ENCODE data around the gene DHDDS. TPM values are rescaled to one million over a fixed set of nuclear protein-coding genes. Genes with fewer than 3 reads are reported as not detected.

The DHDDS gene, protein sequence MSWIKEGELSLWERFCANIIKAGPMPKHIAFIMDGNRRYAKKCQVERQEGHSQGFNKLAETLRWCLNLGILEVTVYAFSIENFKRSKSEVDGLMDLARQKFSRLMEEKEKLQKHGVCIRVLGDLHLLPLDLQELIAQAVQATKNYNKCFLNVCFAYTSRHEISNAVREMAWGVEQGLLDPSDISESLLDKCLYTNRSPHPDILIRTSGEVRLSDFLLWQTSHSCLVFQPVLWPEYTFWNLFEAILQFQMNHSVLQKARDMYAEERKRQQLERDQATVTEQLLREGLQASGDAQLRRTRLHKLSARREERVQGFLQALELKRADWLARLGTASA
- 61.7 and 69.5 TPM in 2 replicates for total RNA-seq

GRCh38 chr1:26431979-26432695, at the start of gene DHDDS:
DHDDS (plus strand) TSS chr1:26432321; CDS start chr1:26432946, 625 bp downstream.

DNA sequence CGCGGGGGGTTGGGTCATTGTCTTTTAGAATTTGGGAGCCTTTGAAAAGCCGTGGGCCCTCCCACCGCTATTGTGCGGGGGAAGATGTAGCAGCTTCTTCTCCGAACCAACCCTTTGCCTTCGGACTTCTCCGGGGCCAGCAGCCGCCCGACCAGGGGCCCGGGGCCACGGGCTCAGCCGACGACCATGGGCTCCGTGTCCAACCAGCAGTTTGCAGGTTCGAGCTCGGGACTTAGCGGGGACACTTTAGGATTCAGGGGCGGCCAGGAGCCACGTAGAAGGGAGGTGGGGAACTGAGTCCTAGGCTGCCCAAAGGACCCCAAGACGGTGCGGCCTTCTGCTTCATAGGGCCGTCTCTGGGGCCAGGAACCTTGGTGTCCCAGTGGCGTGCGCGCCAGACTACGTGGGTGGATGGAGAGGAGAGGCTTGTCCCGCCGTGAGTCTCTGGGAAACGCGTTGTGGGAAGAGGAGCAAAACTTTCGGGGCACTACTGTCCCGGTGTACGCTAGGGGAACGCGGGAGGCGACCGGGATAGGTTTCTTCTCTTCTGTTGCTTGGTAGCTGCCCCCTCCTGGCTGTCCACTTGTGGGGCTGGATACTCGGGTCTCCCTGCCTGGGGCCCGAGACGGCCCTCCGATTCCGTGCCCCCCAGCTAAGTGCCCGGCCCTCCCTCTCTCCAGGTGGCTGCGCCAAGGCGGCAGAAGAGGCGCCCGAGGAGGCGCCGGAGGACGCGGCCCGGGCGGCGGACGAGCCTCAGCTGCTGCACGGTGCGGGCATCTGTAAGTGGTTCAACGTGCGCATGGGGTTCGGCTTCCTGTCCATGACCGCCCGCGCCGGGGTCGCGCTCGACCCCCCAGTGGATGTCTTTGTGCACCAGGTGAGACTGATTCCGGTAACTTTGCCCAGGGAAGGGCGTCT, 21.2 kb upstream of the DHDDS start, which contains the start of gene LIN28A:
LIN28A (plus strand) TSS at position 112 of the 918 bp plus-strand sequence; CDS start at position 187, 75 bp downstream.

GRCh38 chr1:26472320-26472900, 40.3 kb downstream of the DHDDS start, which contains the start of gene HMGN2:
HMGN2 (plus strand) TSS chr1:26472440; CDS start chr1:26472613, 173 bp downstream.

Other genes with a start within 250 kb of the DHDDS start
- not detected in 2 replicates for gene CATSPER4, start 241.7 kb upstream of the DHDDS start, total RNA-seq
- gene CEP85, start 198.1 kb upstream of the DHDDS start, total RNA-seq, result 8.5 and 15.6 TPM in 2 replicates
- gene SH3BGRL3, start 152.2 kb upstream of the DHDDS start, total RNA-seq, result 20.4 and 30.1 TPM in 2 replicates
- gene UBXN11, start 125.7 kb upstream of the DHDDS start, total RNA-seq, result 4.2 and 7.1 TPM in 2 replicates
- gene CD52, start 114.4 kb upstream of the DHDDS start, total RNA-seq, result not detected in 2 replicates
- 0.12 TPM in 1 of 2 replicates, not detected in the other for gene CRYBG2, start 78.2 kb upstream of the DHDDS start, total RNA-seq
- not detected in 2 replicates for gene ZNF683, start 59.6 kb upstream of the DHDDS start, total RNA-seq
- not detected in 2 replicates for gene LIN28A, start 21.5 kb upstream of the DHDDS start, total RNA-seq
- gene HMGN2, start 40.1 kb downstream of the DHDDS start, total RNA-seq, result 233 and 471 TPM in 2 replicates
- 7.5 and 14.8 TPM in 2 replicates for gene RPS6KA1, start 97.4 kb downstream of the DHDDS start, total RNA-seq

Data from uterine smooth muscle cell (primary cell).